Left ventricle myocardium inferior (tissue), 1 donor: ENCODE measurements around the gene ABCG2. TPM values are rescaled to one million over a fixed set of nuclear protein-coding genes. Genes with fewer than 3 reads are reported as not detected.
A peak's percentile ranks its signal among the peaks of the same experiment; 100 is the strongest.

Experiments used
- DNase-seq: peaks from one replicate; pipeline ENCODE4 v3.0.0-alpha.2; 2020
- H3K27ac ChIP-seq: fragments of 200-600 bp; replicated peaks from 2 replicates; pipeline ENCODE4 v1.8.0; 2021
- H3K27me3 ChIP-seq: fragments of 200-600 bp; 2 replicates; pipeline ENCODE4 v1.8.0; 2021; ENCODE audit warnings: low read depth
- H3K36me3 ChIP-seq: fragments of 200-600 bp; 2 replicates; pipeline ENCODE4 v1.8.0; 2021
- H3K4me1 ChIP-seq: fragments of 200-600 bp; 2 replicates; pipeline ENCODE4 v1.8.0; 2021
- H3K4me3 ChIP-seq: fragments of 200-600 bp; 2 replicates; pipeline ENCODE4 v1.8.0; 2021; ENCODE audit warnings: mild to moderate bottlenecking, moderate library complexity
- H3K9me3 ChIP-seq: fragments of 200-600 bp; replicated peaks from 2 replicates; pipeline ENCODE4 v1.8.0; 2021
- CTCF ChIP-seq: fragments of 200-600 bp; IDR thresholded peaks from 2 replicates; pipeline ENCODE4 v1.8.0; 2021; ENCODE audit warnings: antibody characterized with exemption, mild to moderate bottlenecking, borderline replicate concordance
- intact Hi-C: fragments of 100-400 bp; cut with micrococcal nuclease; formaldehyde crosslinking; loops from one replicate; pipeline ENCODE4 v1.11.0; 2022
- total RNA-seq: library from RNA; stranded (reverse); fragmentation: NEBNext Ultra II Directional; extraction: Animal tissue kit (Norgen Biotek cat#: 25700); gene quantifications from one replicate; pipeline ENCODE4 v1.2.1, GENCODE V29; 2021
- donor health status: DM: no; HTN: yes; CAD: no; lungs with severe emphysema.

ABCG2 gene
- total RNA-seq, 1 donor from 2014 or later: 1.6 TPM

DNA sequence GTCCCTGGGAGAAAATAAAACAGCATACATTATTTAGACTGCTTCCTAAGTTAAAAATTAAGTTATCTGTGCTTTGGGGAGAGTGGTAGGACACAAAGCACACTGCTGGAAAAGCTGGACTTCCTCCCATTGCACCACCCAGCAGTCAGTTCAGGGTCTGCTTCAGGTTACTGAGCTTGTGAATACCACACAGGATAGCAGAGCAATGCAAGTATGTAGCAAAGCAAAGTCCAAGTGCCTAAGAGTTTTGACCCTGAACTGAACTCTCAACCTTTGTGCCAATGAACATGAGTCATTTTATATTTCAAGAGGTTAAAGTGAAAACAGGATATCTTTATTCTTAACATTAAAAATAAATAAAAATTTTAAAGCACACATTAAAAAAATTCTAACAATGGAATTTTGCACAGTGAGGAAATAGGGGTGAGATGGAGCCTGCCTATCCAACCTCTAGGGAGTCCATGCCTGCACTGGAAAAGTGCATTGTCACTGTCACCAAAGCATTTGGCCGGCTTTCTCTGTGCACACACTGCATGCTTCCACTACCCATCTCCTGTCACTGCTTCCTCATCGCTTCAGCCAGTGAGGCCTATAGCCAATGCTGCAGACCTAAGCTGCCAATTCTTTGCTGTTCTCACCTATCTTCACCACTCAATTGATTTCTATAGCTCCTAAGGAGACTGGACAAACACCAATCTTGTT, 50.9 kb downstream of the ABCG2 start:
- Histone ChIP-seq H3K9me3 (no peaks in the 10 kb centered on the region), H3K27me3 (no peaks in the 10 kb centered on the region), H3K27ac (peak overlapping the region; percentile 28), H3K4me3 (no peak overlapping the region), H3K4me1 (peaks cover 15% of the 10 kb centered on the region), H3K36me3 (no peaks in the 10 kb centered on the region)
- no peak for DNase-seq
- TF ChIP-seq CTCF: no peak
- intact Hi-C loops: no loop called here

- no peak for DNase-seq
- no peak for TF ChIP-seq CTCF
- H3K27me3 ChIP-seq: no peaks in the 10 kb centered on the region
- intact Hi-C loops: no loop called here
- no peak overlapping the region for H3K4me3 ChIP-seq
- no peaks in the 10 kb centered on the region for H3K9me3 ChIP-seq
- no peak overlapping the region for H3K27ac ChIP-seq
- H3K36me3 ChIP-seq: no peaks in the 10 kb centered on the region
- peaks cover 15% of the 10 kb centered on the region for H3K4me1 ChIP-seq
Observed at GRCh38 chr4:88106205-88106604, 52.2 kb downstream of the ABCG2 start.

DNA sequence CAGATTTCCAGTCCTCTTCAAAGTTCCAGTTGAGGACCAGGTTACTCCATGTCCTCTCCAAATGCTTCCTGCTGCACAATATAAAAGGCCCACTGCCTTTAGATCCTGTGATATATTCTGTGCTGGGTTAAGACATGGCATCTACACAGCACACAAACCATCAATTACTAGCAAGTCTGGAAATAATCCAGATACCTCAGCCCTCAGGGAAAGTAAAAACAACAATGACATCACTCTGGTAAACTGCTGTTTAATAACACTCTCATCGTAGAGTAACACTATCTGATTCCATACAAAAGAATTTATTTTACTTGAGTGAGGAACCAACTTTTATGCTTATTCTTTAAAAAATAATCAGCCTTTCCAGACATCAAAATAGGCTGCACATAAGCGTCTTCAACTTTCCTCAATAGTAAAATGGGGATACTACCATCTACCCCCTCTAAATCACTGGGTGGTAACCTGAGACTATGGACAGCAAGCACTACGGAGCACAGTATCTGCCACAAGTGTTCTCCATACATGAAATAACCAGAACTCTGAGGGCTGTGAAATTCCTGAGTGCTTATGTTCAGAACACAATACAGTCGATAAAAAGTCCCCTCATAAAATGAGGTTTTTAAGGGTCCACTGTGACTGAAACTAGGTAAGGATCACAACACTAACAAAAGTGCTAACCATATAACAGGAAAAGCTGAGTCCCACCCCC, 53.4 kb downstream of the ABCG2 start:
- Histone ChIP-seq H3K9me3 (no peaks in the 10 kb centered on the region), H3K4me3 (no peak overlapping the region), H3K4me1 (peaks cover 15% of the 10 kb centered on the region), H3K27me3 (no peaks in the 10 kb centered on the region), H3K36me3 (no peaks in the 10 kb centered on the region), H3K27ac (no peak overlapping the region)
- no peak for DNase-seq
- no peak for TF ChIP-seq CTCF
- intact Hi-C loops: no loop called here

DNA sequence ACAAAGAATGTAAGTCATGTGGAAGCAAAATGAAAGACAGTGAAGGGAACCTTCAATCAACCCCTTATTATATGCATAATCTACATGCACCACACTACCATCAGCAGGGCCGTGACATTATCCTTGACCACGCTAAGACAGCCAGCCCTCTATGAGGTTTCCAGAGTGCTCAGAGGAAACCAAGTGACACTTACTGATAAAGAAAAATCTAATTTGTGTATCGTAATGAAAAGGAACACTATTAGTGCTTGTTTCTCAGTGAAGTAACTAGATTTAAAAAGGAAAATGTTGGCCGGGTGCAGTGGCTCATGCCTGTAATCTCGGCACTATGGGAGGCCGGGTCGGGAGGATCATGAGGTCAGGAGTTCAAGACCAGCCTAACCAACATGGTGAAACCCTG, 56.4 kb downstream of the ABCG2 start:
- intact Hi-C loops: no loop called here
- no peak for TF ChIP-seq CTCF
- Histone ChIP-seq H3K27ac (no peak overlapping the region), H3K4me3 (no peak overlapping the region), H3K4me1 (no peaks in the 10 kb centered on the region), H3K9me3 (no peaks in the 10 kb centered on the region), H3K27me3 (no peaks in the 10 kb centered on the region), H3K36me3 (no peaks in the 10 kb centered on the region)
- DNase-seq: no peak

DNA sequence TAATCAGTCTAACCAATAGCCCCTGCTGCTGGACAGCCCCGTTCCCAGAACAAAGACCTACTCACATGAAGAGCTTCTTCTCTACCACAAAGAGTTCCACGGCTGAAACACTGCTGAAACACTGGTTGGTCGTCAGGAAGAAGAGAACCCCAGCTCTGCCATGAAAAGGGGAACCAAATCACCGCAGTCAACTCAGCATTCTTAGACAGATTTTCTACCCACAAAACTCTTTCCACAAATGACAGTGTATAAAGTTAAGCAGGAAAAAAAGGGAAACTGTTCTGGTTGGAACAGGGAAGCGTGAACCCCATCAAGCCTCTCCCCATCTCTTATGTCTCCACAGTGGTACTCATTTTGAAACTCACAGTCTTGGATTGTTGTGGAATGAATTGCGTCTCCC, 57.3 kb downstream of the ABCG2 start:
- DNase-seq: no peak
- no peak overlapping the region for H3K27ac ChIP-seq
- intact Hi-C loops: no loop called here
- no peaks in the 10 kb centered on the region for H3K27me3 ChIP-seq
- H3K36me3 ChIP-seq: no peaks in the 10 kb centered on the region
- no peaks in the 10 kb centered on the region for H3K4me1 ChIP-seq
- no peak overlapping the region for H3K4me3 ChIP-seq
- no peaks in the 10 kb centered on the region for H3K9me3 ChIP-seq
- no peak for TF ChIP-seq CTCF
